Spleen (tissue), 11 donors: Measurements from ENCODE around the gene HIPK2. TPM values are rescaled to one million over a fixed set of nuclear protein-coding genes. Genes with fewer than 3 reads are reported as not detected.

Source experiments
- DNase-seq: peaks from one replicate; pipeline ENCODE4 v3.0.0-alpha.2; 2020
- H3K27ac ChIP-seq, 8 donors: fragments of 200-600 bp; sonication (generic) in 7 of 8; 1 replicate in 4 of 8; 2 replicates in 4 of 8; pipeline versions ENCODE4 v1.5.0 to v1.8.0; 2016 to 2021; ENCODE audit warnings: inconsistent platforms in 4 of 8, mild to moderate bottlenecking in 4 of 8, moderate library complexity in 1 of 8
- H3K27me3 ChIP-seq, 7 donors: fragments of 200-600 bp; sonication (generic) in 6 of 7; replicated peaks in 1 of 7; 1 replicate in 4 of 7; 2 replicates in 3 of 7; pipeline versions ENCODE4 v1.5.0 to v1.8.0; 2016 to 2021; ENCODE audit warnings: inconsistent platforms in 3 of 7, mild to moderate bottlenecking in 1 of 7
- H3K36me3 ChIP-seq, 6 donors: fragments of 200-600 bp; sonication (generic) in 5 of 6; 1 replicate in 4 of 6; 2 replicates in 2 of 6; pipeline versions ENCODE4 v1.5.0 to v1.8.0; 2016 to 2021; ENCODE audit warnings: inconsistent platforms in 2 of 6
- H3K4me1 ChIP-seq, 6 donors: fragments of 200-600 bp; sonication (generic) in 5 of 6; 1 replicate in 3 of 6; 2 replicates in 3 of 6; pipeline versions ENCODE4 v1.5.0 to v1.8.0; 2016 to 2021; ENCODE audit warnings: inconsistent platforms in 3 of 6
- H3K4me3 ChIP-seq, 8 donors: fragments of 200-600 bp; sonication (generic) in 7 of 8; 1 replicate in 4 of 8; 2 replicates in 4 of 8; pipeline versions ENCODE4 v1.5.0 to v1.8.0; 2016 to 2021; ENCODE audit warnings: inconsistent platforms in 4 of 8, mild to moderate bottlenecking in 4 of 8, moderate library complexity in 2 of 8
- H3K9me3 ChIP-seq, 8 donors: fragments of 200-600 bp; sonication (generic) in 7 of 8; 1 replicate in 4 of 8; 2 replicates in 4 of 8; pipeline versions ENCODE4 v1.5.0 to v1.8.0; 2016 to 2021; ENCODE audit warnings: inconsistent platforms in 4 of 8
- CTCF ChIP-seq, 11 experiments: fragments of 200-600 bp in 7 of 11; fragments of 450-650 bp in 4 of 11; sonication (generic) in 4 of 11; IDR thresholded peaks in 8 of 11; conservative IDR thresholded peaks in 3 of 11; 1 replicate in 7 of 11; 2 replicates in 4 of 11; pipeline versions ENCODE4 v1.4.0 to v1.8.0; 2016 to 2021; ENCODE audit warnings: antibody characterized with exemption in 11 of 11, inconsistent platforms in 4 of 11, mild to moderate bottlenecking in 1 of 11
- POLR2A ChIP-seq, 3 donors: fragments of 450-650 bp; IDR thresholded peaks; one replicate each; pipeline ENCODE4 v1.5.1; 2017; ENCODE audit warnings: antibody characterized with exemption in 3 of 3, mild to moderate bottlenecking in 1 of 3
- POLR2AphosphoS5 ChIP-seq, 3 donors: sonication (generic); formaldehyde crosslinking; IDR thresholded peaks; one replicate each; pipeline ENCODE4 v1.5.1; 2017; ENCODE audit warnings: antibody characterized with exemption in 3 of 3
- WGBS, 5 donors: extraction: QIAGEN DNeasy Blood & Tissue Kit in 3 of 5; methylation state at CpG; one replicate each; pipeline versions ENCODE4 v1.1.5 to v1.1.7; 2013 to 2018; 5-methylcytosine and 5-hydroxymethylcytosine counted together
- intact Hi-C: fragments of 100-400 bp; cut with DNase I; formaldehyde crosslinking; loops from one replicate; pipeline ENCODE4 v1.15.0; 2023; ENCODE audit warnings: low total_unique reads
- polyA plus RNA-seq, 3 donors: library from polyadenylated mRNA; stranded (reverse); fragments of 200-250 nt; gene quantifications; one replicate each; pipeline ENCODE4 v1.2.1, GENCODE V29; 2013
- total RNA-seq, 7 donors: library from RNA; depleted of rRNA in 3 of 7; stranded (reverse); fragments of >200 nt in 3 of 7; fragmentation: NEBNext Ultra II Directional in 4 of 7; extraction: Animal tissue kit (Norgen Biotek cat#: 25700) in 4 of 7; gene quantifications; one replicate each; pipeline versions ENCODE4 v1.1.0 to v1.2.1, GENCODE V29; 2016 to 2021
- donor health status: healthy with polysubstance abuse.
- donor health status: DM: no; HTN: no; CAD: no; lungs with moderate emphysema.
- donor health status: DM: no; HTN: no; CAD: no.
- donor health status: Bipolar disorder and iron deficiency.
- donor health status: healthy.
- donor health status: DM: no; HTN: no; CAD: no.
- donor health status: DM: yes; HTN: yes; CAD: no.

The HIPK2 gene
- total and polyA plus RNA-seq, 10 donors: 1.7 to 97.5 (median 51.8) TPM

DNA sequence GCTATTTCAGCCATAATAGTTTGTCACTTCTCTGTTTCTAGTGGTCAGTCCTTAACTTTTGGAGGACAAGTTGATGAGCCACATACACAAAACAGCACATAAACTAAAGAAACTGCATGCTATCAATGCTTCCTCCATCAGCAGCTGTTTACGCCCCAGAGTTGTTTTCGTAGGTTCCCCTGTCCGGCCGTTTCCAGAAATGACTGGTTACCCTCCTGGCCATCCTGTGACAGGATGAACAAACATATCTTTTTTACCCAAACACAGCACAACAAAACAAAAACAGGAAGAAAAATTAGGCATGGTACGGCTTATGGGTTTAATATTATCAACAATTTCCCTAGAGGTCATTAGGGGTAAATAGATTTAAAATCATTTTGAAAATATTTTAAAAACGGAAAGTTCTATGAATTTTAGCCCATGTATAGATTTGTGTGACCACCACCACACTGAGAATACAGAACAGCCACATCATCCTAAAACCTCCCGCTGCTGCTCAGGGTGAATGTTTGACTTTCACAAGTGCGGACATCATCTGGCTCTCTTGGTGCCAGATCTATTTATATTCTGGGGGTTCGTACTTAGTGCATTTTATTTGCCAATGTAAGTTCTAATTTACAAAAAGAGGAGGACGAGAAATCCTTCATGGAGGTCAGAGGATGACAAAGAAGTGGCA is 74.8 kb downstream of the HIPK2 start:
- intact Hi-C loops: no loop called here
- no peaks in the 10 kb centered on the region for H3K9me3 ChIP-seq
- H3K27ac ChIP-seq: peak overlapping the region in 7 of 8 donors; percentile 9 to 84 (median 73)
- 57 to 70% (median 61%) methylated on average over 10 of the region's 10 CpGs for WGBS, 5 donors
- no peak for TF ChIP-seq POLR2AphosphoS5 (IDR thresholded peaks at IDR 0.05)
- TF ChIP-seq CTCF (IDR thresholded peaks at IDR 0.05 in 8 of 11, conservative IDR thresholded peaks at IDR 0.05 in 3 of 11): peak in 1 of 11 experiments; percentile 8
- no peak for DNase-seq
- peaks cover 0 to 82% (median 2%) of the 10 kb centered on the region in 6 donors for H3K36me3 ChIP-seq
- H3K27me3 ChIP-seq: no peaks in the 10 kb centered on the region
- no peak overlapping the region for H3K4me3 ChIP-seq
- H3K4me1 ChIP-seq: peaks cover 11 to 76% (median 33%) of the 10 kb centered on the region in 6 donors

- intact Hi-C loops: no loop called here
- H3K27ac ChIP-seq: peak overlapping the region in 7 of 8 donors; percentile 9 to 84 (median 73)
- TF ChIP-seq CTCF (IDR thresholded peaks at IDR 0.05 in 8 of 11, conservative IDR thresholded peaks at IDR 0.05 in 3 of 11) (no peak), POLR2AphosphoS5 (IDR thresholded peaks at IDR 0.05) (peak in 2 of 3 donors; percentile 54 to 67)
- peaks cover 11 to 76% (median 33%) of the 10 kb centered on the region in 6 donors for H3K4me1 ChIP-seq
- no peak for DNase-seq
- WGBS, 5 donors: 23 to 47% (median 30%) methylated on average over 5 to 8 of the region's 8 CpGs
- no peaks in the 10 kb centered on the region for H3K9me3 ChIP-seq
- no peaks in the 10 kb centered on the region for H3K27me3 ChIP-seq
- no peak overlapping the region for H3K4me3 ChIP-seq
- H3K36me3 ChIP-seq: peaks cover 0 to 79% (median under 1%) of the 10 kb centered on the region in 6 donors
These were observed 75.5 kb downstream of the HIPK2 start for GRCh38 chr7:139702313-139702731.

- 65 to 84% (median 75%) methylated on average over 11 to 12 of the region's 12 CpGs for WGBS, 5 donors
- Histone ChIP-seq H3K27ac (peak overlapping the region in 6 of 8 donors; percentile 9 to 84 (median 74)), H3K27me3 (no peaks in the 10 kb centered on the region), H3K36me3 (peaks cover 0 to 75% (median 0%) of the 10 kb centered on the region in 6 donors), H3K4me3 (no peak overlapping the region), H3K9me3 (no peaks in the 10 kb centered on the region), H3K4me1 (peaks cover 12 to 80% (median 37%) of the 10 kb centered on the region in 6 donors)
- intact Hi-C loops: no loop called here
- DNase-seq: no peak
- no peak for TF ChIP-seq CTCF (IDR thresholded peaks at IDR 0.05 in 8 of 11, conservative IDR thresholded peaks at IDR 0.05 in 3 of 11)
These were observed 75.9 kb downstream of the HIPK2 start for GRCh38 chr7:139701908-139702307.

- H3K27ac ChIP-seq: peak overlapping the region in 3 of 8 donors; percentile 74 to 84 (median 81)
- H3K4me3 ChIP-seq: no peak overlapping the region
- TF ChIP-seq POLR2A (IDR thresholded peaks at IDR 0.05) (no peak), POLR2AphosphoS5 (IDR thresholded peaks at IDR 0.05) (no peak), CTCF (IDR thresholded peaks at IDR 0.05 in 8 of 11, conservative IDR thresholded peaks at IDR 0.05 in 3 of 11) (no peak)
- DNase-seq: no peak
- intact Hi-C loops: no loop called here
- peaks cover 0 to 63% (median 0%) of the 10 kb centered on the region in 6 donors for H3K36me3 ChIP-seq
- H3K9me3 ChIP-seq: no peaks in the 10 kb centered on the region
- WGBS, 5 donors: 84 to 87% (median 86%) methylated on average over 16 of the region's 16 CpGs
- no peaks in the 10 kb centered on the region for H3K27me3 ChIP-seq
- H3K4me1 ChIP-seq: peaks cover 12 to 87% (median 46%) of the 10 kb centered on the region in 6 donors
These were observed 77.1 kb downstream of the HIPK2 start for GRCh38 chr7:139700505-139701235.
